Activated T-cell treated with anti-CD3 and anti-CD28 coated beads for 4 hours (primary cell): Measurements from ENCODE around the gene ANKRD44.

Experiments
- DNase-seq: peaks from one replicate; pipeline ENCODE4 v3.0.0-alpha.2; 2020

The ANKRD44 gene

DNA sequence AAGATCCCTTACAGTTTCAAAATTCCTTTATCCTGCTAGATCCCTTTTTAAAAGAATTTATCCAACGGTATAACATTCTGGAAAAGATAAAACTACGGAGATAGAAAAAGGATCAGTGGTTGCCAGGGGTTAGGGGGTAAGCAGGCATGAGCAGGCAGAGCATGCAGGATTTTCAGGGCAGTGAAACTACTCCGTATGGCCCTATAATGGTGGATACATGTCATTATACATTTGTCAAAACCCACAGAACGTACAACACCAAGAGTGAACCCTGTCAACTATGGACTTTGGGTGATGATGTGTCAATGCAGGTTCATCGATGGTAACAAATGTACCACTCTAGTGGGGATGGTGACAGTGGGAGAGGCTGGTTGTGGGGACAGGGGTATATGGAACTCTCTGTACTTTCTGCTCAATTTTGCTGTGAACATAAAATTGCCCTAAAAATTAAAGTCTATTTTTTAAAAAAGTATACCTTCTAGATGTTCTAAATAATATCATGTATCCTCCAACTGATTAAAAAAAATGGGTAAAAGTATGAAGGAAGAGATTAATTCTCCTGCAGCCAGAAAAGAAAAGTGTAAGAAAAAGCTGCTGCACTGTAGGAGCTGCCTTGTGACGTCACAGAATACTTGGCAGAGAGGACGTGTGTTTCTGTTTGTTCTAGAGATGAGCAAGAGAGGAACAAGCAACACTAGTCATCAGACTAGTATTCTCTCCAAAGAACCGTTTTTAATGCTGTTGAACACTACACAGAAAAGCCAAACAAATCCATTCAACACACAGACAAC lies 23.6 kb downstream of the ANKRD44 start:
- DNase-seq: no peak

DNA sequence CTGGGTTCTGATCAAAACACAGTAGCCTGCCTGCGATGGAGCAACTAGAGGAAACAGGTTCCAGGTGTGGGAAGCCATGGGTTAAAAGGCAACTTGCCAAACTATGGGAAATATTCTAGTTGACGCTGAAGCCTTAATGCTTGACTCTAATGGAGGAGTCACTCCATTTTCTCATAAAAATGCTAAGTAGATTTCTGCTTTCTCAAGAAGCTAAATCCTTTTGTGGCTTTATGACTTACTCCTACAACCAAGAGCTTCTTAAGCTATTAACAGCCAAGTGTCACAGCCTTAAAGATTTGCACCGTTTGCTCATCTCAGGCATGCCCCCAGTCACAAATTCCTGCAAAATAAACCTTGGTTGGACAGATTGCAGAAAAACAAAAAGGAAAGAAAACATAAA lies 25.2 kb downstream of the ANKRD44 start:
- no peak for DNase-seq

DNA sequence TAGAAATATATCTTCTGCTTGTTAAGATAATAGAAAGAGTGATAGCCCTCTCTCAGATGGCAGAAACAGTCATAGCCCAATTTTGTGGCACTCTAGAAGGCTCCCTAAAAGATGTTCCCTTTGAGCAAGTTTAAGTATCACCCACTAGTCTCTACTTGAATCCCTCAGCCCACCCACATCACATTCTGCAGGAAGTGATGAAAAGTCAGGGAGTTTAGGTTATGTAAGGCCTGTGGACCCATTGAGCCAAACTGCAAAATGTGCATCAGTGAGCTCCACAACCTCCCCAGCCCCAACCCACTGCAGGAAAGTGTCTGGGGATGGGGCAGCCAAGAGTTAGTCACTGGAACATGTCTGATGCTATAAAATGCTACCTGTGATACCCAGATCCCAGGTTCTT lies 25.6 kb downstream of the ANKRD44 start:
- no peak for DNase-seq

DNA sequence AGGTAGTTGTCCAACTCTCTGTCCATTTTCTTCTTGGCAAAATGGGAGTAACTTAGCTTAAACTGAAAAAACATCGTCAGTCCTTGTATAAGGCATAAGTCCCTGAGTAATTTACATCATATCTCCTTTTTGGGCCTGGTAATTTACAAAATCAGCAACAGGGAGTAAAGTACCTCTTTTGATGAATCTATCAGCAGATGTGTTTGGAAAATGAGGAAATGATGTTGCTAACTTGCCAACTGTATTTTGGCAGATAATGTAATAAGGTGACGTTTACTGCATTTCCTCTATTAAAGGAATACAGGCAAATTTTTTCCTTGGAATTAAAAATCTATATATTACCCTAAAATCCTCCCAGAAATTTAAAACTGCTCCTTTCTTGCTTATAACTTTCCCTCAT lies 29.2 kb downstream of the ANKRD44 start:
- no peak for DNase-seq

DNA sequence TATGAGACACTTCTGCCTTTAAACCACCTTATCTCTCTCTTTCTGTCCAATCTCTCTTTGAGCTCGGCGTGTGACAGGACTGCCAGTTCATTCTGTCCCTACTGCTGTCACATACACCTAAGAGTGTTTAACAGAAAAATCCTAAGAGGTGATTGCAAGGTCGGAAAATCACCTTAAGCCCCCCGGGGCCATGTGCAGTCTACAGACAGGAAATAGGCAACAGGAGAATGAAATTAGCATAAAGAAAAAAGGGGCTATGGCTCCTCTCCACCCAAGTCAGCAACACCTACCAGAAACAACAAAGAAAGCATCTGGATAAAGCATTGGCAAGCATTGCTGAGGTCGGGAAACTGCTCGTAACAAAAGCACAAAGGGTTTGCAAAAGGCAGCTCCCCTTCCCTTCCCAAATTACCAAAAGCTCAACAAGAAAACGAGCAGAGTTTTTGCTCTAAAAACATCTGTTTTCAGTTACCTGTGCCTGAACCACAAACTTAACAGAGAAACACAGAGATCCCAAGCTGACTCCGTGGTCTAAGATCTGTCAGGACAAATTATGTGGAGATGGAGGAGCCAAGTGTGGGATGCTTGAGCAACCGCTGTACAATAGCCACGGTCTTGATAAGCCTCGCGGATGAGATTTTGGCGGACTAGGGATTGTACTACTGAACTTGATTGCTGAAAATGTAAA lies 30.4 kb downstream of the ANKRD44 start:
- DNase-seq: no peak

- no peak for DNase-seq
These were observed 31.5 kb downstream of the ANKRD44 start for GRCh38 chr2:197278799-197279763.

DNA sequence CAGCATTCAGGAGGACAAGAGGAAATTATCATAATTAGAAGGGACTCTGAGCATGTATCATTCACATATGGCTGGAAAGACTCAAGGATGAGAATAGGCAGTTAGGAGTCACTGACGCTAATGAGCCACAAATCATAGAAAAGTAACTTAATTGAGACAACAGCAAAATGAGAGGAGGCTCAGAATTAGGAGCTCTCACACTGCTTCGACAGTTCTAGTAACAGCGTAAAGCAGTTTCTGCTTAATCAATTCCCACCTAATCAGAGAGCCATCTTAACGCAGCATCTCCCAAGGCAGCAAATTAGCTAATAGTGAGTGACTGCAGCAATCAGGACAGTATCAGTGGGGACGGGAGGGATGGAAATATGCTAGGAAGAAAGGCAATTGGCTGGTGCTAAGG lies 32.8 kb downstream of the ANKRD44 start:
- DNase-seq: no peak

DNA sequence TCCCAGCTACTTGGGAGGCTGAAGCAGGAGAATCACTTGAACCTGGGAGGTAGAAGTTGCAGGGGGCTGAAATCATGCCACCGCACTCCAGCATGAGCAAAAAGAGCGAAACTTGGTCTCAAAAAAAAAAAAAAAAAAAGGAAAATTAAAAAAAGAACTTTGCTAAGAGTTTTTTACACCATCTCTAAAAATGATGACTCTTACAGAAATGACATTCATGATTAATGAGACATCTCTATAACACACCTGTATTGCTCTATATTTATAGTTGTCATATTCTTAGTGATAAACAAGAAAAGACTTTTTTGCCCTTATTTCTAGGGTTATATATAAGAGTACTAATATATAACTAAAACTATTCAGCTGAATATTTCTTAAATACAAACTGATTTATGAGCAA lies 34.4 kb downstream of the ANKRD44 start:
- no peak for DNase-seq

- DNase-seq: no peak
These were observed 35.6 kb downstream of the ANKRD44 start for GRCh38 chr2:197274937-197275336.

DNA sequence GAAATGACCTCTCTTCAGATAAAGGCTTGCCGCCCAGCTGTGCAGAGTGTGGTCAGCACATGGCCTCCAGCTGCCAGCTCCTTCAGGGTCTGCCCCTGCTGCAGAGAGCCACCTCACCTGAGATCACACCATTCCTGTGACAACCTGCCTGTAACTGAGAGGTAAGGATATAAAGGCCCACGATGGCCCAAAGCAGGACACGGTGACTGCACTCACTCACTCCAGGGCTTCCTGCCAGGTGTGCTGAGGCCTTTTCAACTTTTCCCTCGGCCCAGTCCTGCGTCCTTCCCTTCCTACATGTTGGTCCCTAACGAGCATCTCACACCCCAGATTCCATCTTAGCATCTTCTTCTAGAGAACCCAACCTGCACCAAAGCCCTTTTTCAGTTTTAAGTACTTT lies 36.2 kb downstream of the ANKRD44 start:
- no peak for DNase-seq

- no peak for DNase-seq
These were observed 37.1 kb downstream of the ANKRD44 start for GRCh38 chr2:197273485-197273884.

GRCh38 chr2:197270601-197271000 lies 40.0 kb downstream of the ANKRD44 start:
- no peak for DNase-seq

DNA sequence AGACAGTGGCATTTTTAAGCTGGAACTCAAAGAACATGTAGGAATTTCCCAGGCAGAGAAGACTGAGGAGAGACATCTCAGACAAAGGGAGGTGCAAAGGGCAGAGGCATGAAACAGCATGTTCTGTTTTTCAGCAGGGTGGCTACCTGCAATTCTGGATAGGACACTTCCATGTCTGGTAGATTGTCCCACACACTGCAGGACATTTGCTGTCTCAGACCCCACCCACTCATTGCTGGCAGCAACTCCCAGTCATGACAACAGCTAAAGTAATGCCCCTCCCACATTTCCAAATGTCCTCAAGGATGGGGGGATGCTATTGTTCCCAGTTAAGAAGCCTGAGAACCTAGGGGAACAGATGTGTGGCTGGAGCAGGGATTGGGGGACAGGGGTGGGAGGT lies 40.8 kb downstream of the ANKRD44 start:
- DNase-seq: no peak

DNA sequence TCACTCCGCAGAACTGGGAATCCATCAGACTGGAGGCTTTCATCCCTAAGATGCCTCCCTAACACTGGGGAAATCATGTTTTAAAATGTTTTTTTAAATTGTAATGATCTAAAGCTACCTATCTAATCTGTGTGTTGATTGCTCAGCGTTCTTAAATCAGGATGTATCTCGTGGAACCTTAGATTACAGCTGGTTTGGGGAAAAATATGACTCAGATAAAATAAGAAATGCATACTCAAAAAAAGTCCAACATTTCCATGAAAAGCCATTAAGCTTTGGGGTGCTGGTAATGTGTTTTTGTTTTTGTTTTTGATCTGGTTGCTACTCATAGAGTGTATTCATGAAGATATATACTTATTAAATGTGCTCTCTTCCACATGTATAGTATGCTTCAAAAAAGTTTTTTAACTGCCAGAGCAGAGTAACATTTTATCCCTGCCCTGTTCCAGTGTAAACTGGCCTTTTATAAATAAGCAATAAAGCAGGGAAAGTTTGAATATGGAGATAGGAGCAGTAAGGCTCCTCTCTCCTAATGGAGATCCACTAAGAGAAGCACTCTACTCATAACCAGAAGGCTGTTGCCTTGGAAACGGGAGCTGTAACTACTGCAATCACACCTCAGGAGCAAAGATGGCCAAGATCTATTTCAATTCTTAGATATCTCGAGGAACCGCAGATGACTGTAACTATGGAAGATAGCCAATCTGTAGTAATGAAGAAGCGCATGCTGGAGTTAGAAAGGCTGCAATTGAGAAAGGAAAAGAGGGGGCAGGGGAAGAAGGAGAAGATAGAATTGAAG lies 41.6 kb downstream of the ANKRD44 start:
- no peak for DNase-seq

- DNase-seq: no peak
These were observed 44.1 kb downstream of the ANKRD44 start for GRCh38 chr2:197266477-197266876.

- no peak for DNase-seq
These were observed 44.7 kb downstream of the ANKRD44 start for GRCh38 chr2:197265924-197266323.

- DNase-seq: no peak
These were observed 45.5 kb downstream of the ANKRD44 start for GRCh38 chr2:197265036-197265435.

DNA sequence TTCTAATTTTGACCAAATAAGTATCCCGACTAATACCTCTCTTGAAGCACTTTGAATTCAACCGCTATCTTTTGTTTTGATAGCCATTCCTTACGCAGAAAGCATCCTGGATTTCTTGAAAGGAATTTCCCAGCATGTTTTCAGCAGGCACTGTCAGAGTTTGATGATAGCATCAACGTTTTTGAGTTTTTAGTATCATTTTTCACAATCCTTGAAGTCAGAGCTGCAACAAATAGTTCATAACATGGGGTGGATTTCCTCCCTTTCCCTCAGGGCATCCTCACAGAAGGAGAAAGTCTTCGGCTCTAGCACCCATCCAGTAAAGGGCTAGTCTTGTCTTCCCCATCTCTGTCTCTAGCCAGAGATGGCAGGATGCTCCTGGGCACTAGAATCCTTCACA lies 46.2 kb downstream of the ANKRD44 start:
- no peak for DNase-seq

- no peak for DNase-seq
These were observed 47.5 kb downstream of the ANKRD44 start for GRCh38 chr2:197263077-197263476.

- no peak for DNase-seq
These were observed 48.8 kb downstream of the ANKRD44 start for GRCh38 chr2:197261808-197262226.

GRCh38 chr2:197259470-197259999 lies 51.0 kb downstream of the ANKRD44 start:
- no peak for DNase-seq

DNA sequence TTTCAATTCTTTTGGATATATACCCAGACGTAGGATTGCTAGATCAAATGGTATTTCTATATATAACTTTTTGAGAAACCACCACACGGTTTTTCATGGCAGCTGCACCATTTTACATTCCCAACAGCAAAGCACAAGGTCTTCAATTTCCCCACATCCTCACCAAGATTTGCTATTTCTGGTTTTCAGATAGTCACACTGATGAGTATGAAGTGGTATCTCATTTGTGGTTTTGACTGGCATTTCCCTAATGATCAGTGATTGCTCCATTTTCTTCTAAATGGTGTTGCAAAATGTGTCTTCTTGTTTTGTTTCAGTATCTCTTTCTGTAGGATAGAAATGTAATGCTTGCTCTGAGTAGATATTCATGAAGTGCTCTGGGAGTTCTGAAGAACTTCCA lies 52.0 kb downstream of the ANKRD44 start:
- DNase-seq: no peak
